HepG2 (cell line): ENCODE measurements around the gene MYO3A. TPM values are rescaled to one million over a fixed set of nuclear protein-coding genes. Genes with fewer than 3 reads are reported as not detected.

Source experiments
- ATAC-seq: fragments of 200-7000 bp; cut with Tn5 transposase; 3 replicates; pipeline ENCODE4 v1.9.1; 2020; ENCODE audit warnings: mild to moderate bottlenecking, moderate library complexity
- BruUV-seq: library from RNA; stranded (reverse); fragments of 400-500 nt; replicated peaks from 2 replicates; lab custom pipeline; 2021; lab: Mats Ljungman, UMichigan
- CTCF ChIA-PET: fragments of 300-600 bp; formaldehyde crosslinking; extraction: SDS; loops from one replicate; lab custom pipeline; 2021; ENCODE audit warnings: low total read pairs, inconsistent platforms, low intra/inter-chr PET ratio; lab: Yijun Ruan, JAX
- POLR2A ChIA-PET: fragments of 350-600 bp; sonication (Branson Sonifier 250); formaldehyde crosslinking; loops from one replicate; lab custom pipeline; 2020; ENCODE audit warnings: antibody characterized with exemption, inconsistent platforms; lab: Yijun Ruan, JAX
- DNase-seq: peaks from one replicate; pipeline ENCODE4 v3.0.0-alpha.2; 2015; ENCODE audit warnings: low spot score
- FAIRE-seq: peaks from 3 replicates; lab custom pipeline; 2011; peaks lifted over from hg19 to GRCh38; lab: Jason Lieb, UNC
- H2AFZ ChIP-seq: one replicate; pipeline ENCODE4 v1.6.1; 2011; ENCODE audit warnings: low read length, inconsistent platforms
- H3K27ac ChIP-seq: fragments of 300-600 bp; 3 replicates; pipeline ENCODE4 v1.8.0; 2011; ENCODE audit warnings: mixed run types, mild to moderate bottlenecking, mixed read lengths, low read length, inconsistent platforms; ENCODE audit not compliant: insufficient read depth; ENCODE audit errors: extremely low read length
- H3K27me3 ChIP-seq, 2 experiments: fragments of 200-600 bp in 1 of 2; 2 replicates in 1 of 2; 3 replicates in 1 of 2; pipeline versions ENCODE4 v1.6.0 to v1.8.0; 2011; ENCODE audit warnings: low read length in 2 of 2, mild to moderate bottlenecking in 2 of 2, moderate library complexity in 2 of 2, inconsistent platforms in 1 of 2; ENCODE audit not compliant: insufficient read depth in 2 of 2, control insufficient read depth in 1 of 2
- H3K36me3 ChIP-seq, 2 experiments: fragments of 200-600 bp in 1 of 2; replicated peaks in 1 of 2; 2 replicates in 1 of 2; 3 replicates in 1 of 2; pipeline versions ENCODE4 v1.5.1 to v1.8.0; 2011; ENCODE audit warnings: low read length in 2 of 2, inconsistent platforms in 1 of 2; ENCODE audit not compliant: insufficient read depth in 2 of 2, control insufficient read depth in 1 of 2
- H3K4me1 ChIP-seq: 2 replicates; pipeline ENCODE4 v1.5.1; 2012; ENCODE audit warnings: low read length, inconsistent platforms; ENCODE audit not compliant: insufficient read depth
- H3K4me2 ChIP-seq: 2 replicates; pipeline ENCODE4 v1.6.0; 2011; ENCODE audit warnings: low read depth, low read length, inconsistent platforms
- H3K4me3 ChIP-seq, 3 experiments: fragments of 200-600 bp in 1 of 3; sonication (generic), shearing (Covaris generic) in 1 of 3; replicated peaks in 1 of 3; 2 replicates each; pipeline ENCODE4 v1.5.1; 2011 to 2016; ENCODE audit warnings: low read length in 3 of 3, inconsistent platforms in 2 of 3, low read depth in 2 of 3, mild to moderate bottlenecking in 2 of 3, control low read depth in 1 of 3, mixed read lengths in 1 of 3; ENCODE audit not compliant: insufficient read depth in 1 of 3
- H3K79me2 ChIP-seq: one replicate; pipeline ENCODE4 v1.6.1; 2011; ENCODE audit warnings: low read length, inconsistent platforms; ENCODE audit not compliant: insufficient read depth
- H3K9ac ChIP-seq: 2 replicates; pipeline ENCODE4 v1.6.0; 2011; ENCODE audit warnings: mild to moderate bottlenecking, low read depth, low read length, inconsistent platforms; ENCODE audit not compliant: insufficient read depth
- H3K9me3 ChIP-seq: 2 replicates; pipeline ENCODE4 v1.5.1; 2012; ENCODE audit warnings: mild to moderate bottlenecking, low read length
- H4K20me1 ChIP-seq: 2 replicates; pipeline ENCODE4 v1.6.0; 2011; ENCODE audit warnings: inconsistent platforms, mild to moderate bottlenecking, low read length, moderate library complexity; ENCODE audit not compliant: insufficient read depth
- ATM ChIP-seq: fragments of 450-650 bp; IDR thresholded peaks from 2 replicates; pipeline ENCODE4 v1.7.1; 2017; ENCODE audit warnings: mild to moderate bottlenecking, borderline replicate concordance
- DNMT3B ChIP-seq: conservative IDR thresholded peaks from 2 replicates; pipeline ENCODE4 v1.6.1; 2016; ENCODE audit warnings: missing biosample characterization, control low read depth
- GPBP1L1 ChIP-seq: sonication (generic); formaldehyde crosslinking; IDR thresholded peaks from 2 replicates; pipeline ENCODE4 v1.5.0; 2020; ENCODE audit warnings: mild to moderate bottlenecking, missing genetic modification reagents
- MZF1 ChIP-seq: sonication (generic); formaldehyde crosslinking; IDR thresholded peaks from 2 replicates; pipeline ENCODE4 v1.8.1; 2023; ENCODE audit warnings: mild to moderate bottlenecking, missing genetic modification reagents, borderline replicate concordance
- NR2F1 ChIP-seq, 2 experiments: fragments of 450-650 bp in 1 of 2; formaldehyde crosslinking in 1 of 2; IDR thresholded peaks; 2 replicates each; pipeline versions ENCODE4 v1.5.0 to v1.6.1; 2016 to 2020; ENCODE audit warnings: mild to moderate bottlenecking in 1 of 2, missing compliant biosample characterization in 1 of 2, missing genetic modification reagents in 1 of 2, moderate library complexity in 1 of 2
- PCBP2 ChIP-seq: fragments of 200-400 bp; formaldehyde crosslinking; optimal IDR thresholded peaks from 2 replicates; pipeline ENCODE3; 2018; ENCODE audit warnings: low read length, low read depth; ENCODE audit not compliant: poor library complexity, severe bottlenecking
- POGK ChIP-seq: sonication (generic); formaldehyde crosslinking; conservative IDR thresholded peaks from 2 replicates; pipeline ENCODE4 v1.8.0; 2022; ENCODE audit warnings: mild to moderate bottlenecking, moderate library complexity, missing genetic modification reagents
- PPARG ChIP-seq: conservative IDR thresholded peaks from 2 replicates; pipeline ENCODE4 v1.6.1; 2016; ENCODE audit warnings: missing biosample characterization, missing genetic modification reagents
- SAFB2 ChIP-seq: sonication (generic); formaldehyde crosslinking; IDR thresholded peaks from 2 replicates; pipeline ENCODE4 v1.5.1; 2020; ENCODE audit warnings: missing genetic modification reagents, low read depth, mild to moderate bottlenecking, borderline replicate concordance
- SMC3 ChIP-seq: IDR thresholded peaks from 2 replicates; pipeline ENCODE4 v1.6.1; 2011; ENCODE audit warnings: low read length, improper control_type of control experiment
- SRSF9 ChIP-seq: fragments of 200-400 bp; formaldehyde crosslinking; IDR thresholded peaks from 2 replicates; pipeline ENCODE4 v1.6.1; 2018; ENCODE audit warnings: borderline replicate concordance, mild to moderate bottlenecking, low read depth, low read length; ENCODE audit not compliant: insufficient read depth, poor library complexity, severe bottlenecking
- THYN1 ChIP-seq: sonication (generic); formaldehyde crosslinking; IDR thresholded peaks from 2 replicates; pipeline ENCODE4 v1.8.1; 2023; ENCODE audit warnings: low read depth, mild to moderate bottlenecking, moderate library complexity, missing genetic modification reagents, borderline replicate concordance
- ZNF367 ChIP-seq: sonication (generic); formaldehyde crosslinking; IDR thresholded peaks from 2 replicates; pipeline ENCODE4 v1.4.0; 2020; ENCODE audit warnings: missing genetic modification reagents, borderline replicate concordance
- ZNF503 ChIP-seq: sonication (generic); formaldehyde crosslinking; IDR thresholded peaks from 2 replicates; pipeline ENCODE4 v1.4.0; 2020; ENCODE audit warnings: missing genetic modification reagents
- ZSCAN30 ChIP-seq: sonication (generic); formaldehyde crosslinking; IDR thresholded peaks from 2 replicates; pipeline ENCODE4 v1.5.0; 2020; ENCODE audit warnings: mild to moderate bottlenecking, missing genetic modification reagents
- WGBS: methylation state at CpG from one replicate; pipeline ENCODE4 v1.1.6; 2017; ENCODE audit warnings: low lambda C conversion rate; 5-methylcytosine and 5-hydroxymethylcytosine counted together
- in situ Hi-C: cut with HindIII; loops from 2 replicates; pipeline ENCODE4 v1.10.0; 2017; ENCODE audit warnings: low pct_unique_long_range_greater_than_20kb; ENCODE audit not compliant: extremely low pct_ligation_motif_present
- intact Hi-C: fragments of 100-400 bp; cut with micrococcal nuclease; formaldehyde crosslinking; loops from one replicate; pipeline ENCODE4 v1.10.0; 2022; ENCODE audit not compliant: unreplicated experiment
- polyA plus RNA-seq, 8 experiments: library from polyadenylated mRNA; depleted of rRNA in 3 of 8; stranded (reverse) in 7 of 8; unstranded in 1 of 8; fragments of >200 nt; fragmentation: Illumina TruSeq in 4 of 8; extraction: Trizol in 4 of 8; gene quantifications; 2 replicates each; pipeline versions ENCODE4 v1.2.1 to v1.2.3, GENCODE V29; 2011 to 2016; ENCODE audit warnings: low read depth in 4 of 8, missing spikeins in 1 of 8, mixed read lengths in 1 of 8; ENCODE audit not compliant: insufficient read depth in 1 of 8
- total RNA-seq, 5 experiments: library from RNA; depleted of rRNA; stranded (reverse); fragments of >200 nt; fragmentation: Illumina TruSeq; extraction: Trizol; gene quantifications; 2 replicates each; pipeline ENCODE4 v1.2.3, GENCODE V29; 2016; ENCODE audit warnings: low read depth in 1 of 5

Gene MYO3A
- total and polyA plus RNA-seq, 2 of the 13 experiments (the other 11 are each of a cell fraction or from before 2014, with no cell fraction given) = not detected

GRCh38 chr10:25890995-25891394 is 43.0 kb upstream of the MYO3A start:
- no peaks in the 10 kb centered on the region for H3K4me1 ChIP-seq
- H3K9me3 ChIP-seq = no peaks in the 10 kb centered on the region
- in situ Hi-C loops = no loop called here
- DNase-seq (no peak), FAIRE-seq (no peak), ATAC-seq (no peak)
- no peak overlapping the region for H3K4me3 ChIP-seq
- POLR2A ChIA-PET = no interaction called here
- no peak overlapping the region for H3K27ac ChIP-seq
- CTCF ChIA-PET = no interaction called here
- H3K9ac ChIP-seq = no peak overlapping the region
- intact Hi-C loops = no loop called here
- H4K20me1 ChIP-seq = no peaks in the 10 kb centered on the region
- 3% methylated on average over 2 of the region's 2 CpGs for WGBS
- H3K27me3 ChIP-seq = no peaks in the 10 kb centered on the region
- no peaks in the 10 kb centered on the region for H3K79me2 ChIP-seq
- no peaks in the 10 kb centered on the region for H3K36me3 ChIP-seq
- no peak overlapping the region for H3K4me2 ChIP-seq
- TF ChIP-seq ZSCAN30 (CRISPR knock-in tag) (no peak), SMC3 (no peak), GPBP1L1 (no peak), NR2F1 (CRISPR knock-in tag; IDR thresholded peaks at IDR 0.05) (no peak), THYN1 (CRISPR knock-in tag) (no peak), PCBP2 (no peak), POGK (CRISPR knock-in tag) (no peak), ZNF367 (CRISPR knock-in tag) (no peak), SAFB2 (no peak), ZNF503 (CRISPR knock-in tag) (no peak), DNMT3B (CRISPR knock-in tag) (no peak), SRSF9 (no peak), MZF1 (CRISPR knock-in tag) (no peak), ATM (no peak), PPARG (no peak)
- no TSS peak for BruUV-seq
- no peak overlapping the region for H2AFZ ChIP-seq
